OCI-LY1 (cell line): ENCODE measurements around the gene PSMA2.

Experiments used
- H2AFZ ChIP-seq: fragments of 200-600 bp; sonication (generic), shearing (Covaris generic); 2 replicates; pipeline ENCODE4 v1.6.0; 2014; ENCODE audit warnings: antibody characterized with exemption, mild to moderate bottlenecking, low read length
- H3F3A ChIP-seq: fragments of 200-600 bp; sonication (generic), shearing (Covaris generic); 2 replicates; pipeline ENCODE4 v1.6.0; 2014; ENCODE audit warnings: mild to moderate bottlenecking, antibody characterized with exemption, low read length, moderate library complexity; ENCODE audit not compliant: insufficient read depth
- H3K27ac ChIP-seq: fragments of 200-600 bp; sonication (generic); 2 replicates; pipeline ENCODE4 v1.5.1; 2014; ENCODE audit warnings: low read length, mixed run types, mild to moderate bottlenecking, low read depth; ENCODE audit not compliant: poor library complexity, severe bottlenecking
- H3K27me3 ChIP-seq: fragments of 200-600 bp; sonication (generic); 2 replicates; pipeline ENCODE4 v1.6.0; 2014; ENCODE audit warnings: antibody characterized with exemption, mild to moderate bottlenecking, low read length, moderate library complexity; ENCODE audit not compliant: insufficient read depth
- H3K36me3 ChIP-seq: fragments of 200-600 bp; sonication (generic); 2 replicates; pipeline ENCODE4 v1.6.1; 2014; ENCODE audit warnings: mild to moderate bottlenecking, antibody characterized with exemption, low read length, moderate library complexity, mixed read lengths; ENCODE audit not compliant: insufficient read depth
- H3K4me1 ChIP-seq: fragments of 200-600 bp; sonication (generic); 2 replicates; pipeline ENCODE4 v1.5.1; 2014; ENCODE audit warnings: mild to moderate bottlenecking, low read length, moderate library complexity; ENCODE audit not compliant: insufficient read depth, severe bottlenecking
- H3K4me2 ChIP-seq: fragments of 200-600 bp; sonication (generic), shearing (Covaris generic); 2 replicates; pipeline ENCODE4 v1.6.1; 2014; ENCODE audit warnings: low read length
- H3K4me3 ChIP-seq: fragments of 200-600 bp; sonication (generic); 2 replicates; pipeline ENCODE4 v1.5.1; 2014; ENCODE audit warnings: low read length, low read depth, mild to moderate bottlenecking, mixed read lengths; ENCODE audit not compliant: poor library complexity, severe bottlenecking
- H3K79me2 ChIP-seq: fragments of 200-600 bp; shearing (Covaris generic); 2 replicates; pipeline ENCODE4 v1.6.1; 2016; ENCODE audit warnings: mixed run types, low read length, mixed read lengths; ENCODE audit not compliant: insufficient read depth
- H3K9ac ChIP-seq: fragments of 200-600 bp; sonication (generic), shearing (Covaris generic); 2 replicates; pipeline ENCODE4 v1.6.1; 2014; ENCODE audit warnings: mild to moderate bottlenecking, low read length, mixed read lengths
- H3K9me2 ChIP-seq: fragments of 200-600 bp; sonication (generic), shearing (Covaris generic); 2 replicates; pipeline ENCODE4 v1.6.1; 2014; ENCODE audit warnings: low read depth, mild to moderate bottlenecking, low read length, mixed read lengths
- H3K9me3 ChIP-seq: fragments of 200-600 bp; shearing (Covaris generic); 2 replicates; pipeline ENCODE4 v1.6.1; 2014; ENCODE audit warnings: low read length, mixed read lengths
- H4K20me1 ChIP-seq: fragments of 200-600 bp; sonication (generic), shearing (Covaris generic); 2 replicates; pipeline ENCODE4 v1.6.0; 2016; ENCODE audit warnings: mild to moderate bottlenecking, low read length; ENCODE audit not compliant: insufficient read depth
- EZH2 ChIP-seq: fragments of 200-600 bp; sonication (generic), shearing (Covaris generic); IDR thresholded peaks from 2 replicates; pipeline ENCODE4 v1.8.0; 2017; ENCODE audit warnings: borderline replicate concordance, mixed run types, mild to moderate bottlenecking, antibody characterized with exemption, low read length, moderate library complexity, mixed read lengths
- TF ChIP-seq, protein P1 (sequence below): fragments of 200-600 bp; sonication (generic), shearing (Covaris generic); IDR thresholded peaks from 2 replicates; pipeline ENCODE4 v1.5.1; 2017; ENCODE audit warnings: mild to moderate bottlenecking, antibody characterized with exemption, low read length, moderate library complexity, mixed read lengths

PSMA2 gene

DNA sequence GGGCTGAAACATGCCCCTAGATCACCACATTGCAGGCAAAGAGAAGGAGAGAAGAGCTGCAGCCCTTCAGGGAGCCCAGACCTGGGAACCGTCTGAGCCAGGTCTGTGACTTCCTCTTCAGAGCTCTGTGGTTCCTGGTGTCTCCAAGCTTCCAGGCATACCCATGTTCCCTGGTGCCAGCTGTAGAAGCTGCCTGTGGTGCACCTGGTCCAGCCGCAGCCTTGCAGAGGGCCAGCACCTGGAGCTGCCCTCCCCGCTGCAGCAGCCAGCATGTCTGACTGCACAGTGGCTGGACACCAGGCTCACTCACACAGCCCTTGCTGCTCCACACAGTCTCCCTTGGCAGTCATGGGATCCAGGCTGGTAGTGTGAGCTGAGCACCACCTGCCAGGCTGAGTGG lies 53.7 kb downstream of the PSMA2 start:
- Histone ChIP-seq H3K9me3 (no peaks in the 10 kb centered on the region), H3K9ac (no peak overlapping the region), H3K27ac (no peak overlapping the region), H3K4me3 (no peak overlapping the region), H2AFZ (no peak overlapping the region), H3K9me2 (no peaks in the 10 kb centered on the region), H3K79me2 (no peaks in the 10 kb centered on the region), H3K4me2 (no peak overlapping the region), H3K27me3 (no peaks in the 10 kb centered on the region), H3K36me3 (no peaks in the 10 kb centered on the region), H3K4me1 (no peaks in the 10 kb centered on the region), H3F3A (no peaks in the 10 kb centered on the region), H4K20me1 (no peaks in the 10 kb centered on the region)
- TF ChIP-seq, protein P1, sequence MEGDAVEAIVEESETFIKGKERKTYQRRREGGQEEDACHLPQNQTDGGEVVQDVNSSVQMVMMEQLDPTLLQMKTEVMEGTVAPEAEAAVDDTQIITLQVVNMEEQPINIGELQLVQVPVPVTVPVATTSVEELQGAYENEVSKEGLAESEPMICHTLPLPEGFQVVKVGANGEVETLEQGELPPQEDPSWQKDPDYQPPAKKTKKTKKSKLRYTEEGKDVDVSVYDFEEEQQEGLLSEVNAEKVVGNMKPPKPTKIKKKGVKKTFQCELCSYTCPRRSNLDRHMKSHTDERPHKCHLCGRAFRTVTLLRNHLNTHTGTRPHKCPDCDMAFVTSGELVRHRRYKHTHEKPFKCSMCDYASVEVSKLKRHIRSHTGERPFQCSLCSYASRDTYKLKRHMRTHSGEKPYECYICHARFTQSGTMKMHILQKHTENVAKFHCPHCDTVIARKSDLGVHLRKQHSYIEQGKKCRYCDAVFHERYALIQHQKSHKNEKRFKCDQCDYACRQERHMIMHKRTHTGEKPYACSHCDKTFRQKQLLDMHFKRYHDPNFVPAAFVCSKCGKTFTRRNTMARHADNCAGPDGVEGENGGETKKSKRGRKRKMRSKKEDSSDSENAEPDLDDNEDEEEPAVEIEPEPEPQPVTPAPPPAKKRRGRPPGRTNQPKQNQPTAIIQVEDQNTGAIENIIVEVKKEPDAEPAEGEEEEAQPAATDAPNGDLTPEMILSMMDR: no peak
- no peak for TF ChIP-seq EZH2

DNA sequence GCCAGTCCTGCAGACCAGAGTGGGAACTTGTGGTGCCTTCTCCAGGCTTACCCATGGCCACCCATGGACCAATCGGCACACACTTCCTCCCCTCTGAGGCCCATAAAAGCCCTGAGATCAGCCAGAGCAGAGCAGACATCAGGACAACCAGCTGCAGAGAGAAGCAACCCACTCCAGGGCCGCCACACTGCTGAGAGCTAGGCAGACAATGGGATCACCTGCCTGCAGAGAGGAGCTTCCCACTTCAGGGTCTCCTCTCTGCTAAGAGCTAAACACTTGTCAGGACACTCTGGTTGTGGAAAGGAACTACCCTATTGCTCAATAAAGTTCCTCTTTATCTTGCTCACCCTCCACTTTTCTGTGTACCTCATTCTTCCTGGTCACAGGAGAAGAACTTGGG lies 54.1 kb downstream of the PSMA2 start:
- Histone ChIP-seq H2AFZ (no peak overlapping the region), H3K4me2 (no peak overlapping the region), H3K79me2 (no peaks in the 10 kb centered on the region), H3K9me3 (no peaks in the 10 kb centered on the region), H4K20me1 (no peaks in the 10 kb centered on the region), H3K27ac (no peak overlapping the region), H3K9ac (no peak overlapping the region), H3F3A (no peaks in the 10 kb centered on the region), H3K36me3 (no peaks in the 10 kb centered on the region), H3K9me2 (no peaks in the 10 kb centered on the region), H3K4me3 (no peak overlapping the region), H3K27me3 (no peaks in the 10 kb centered on the region), H3K4me1 (no peaks in the 10 kb centered on the region)
- TF ChIP-seq, protein P1: no peak
- TF ChIP-seq EZH2: no peak

DNA sequence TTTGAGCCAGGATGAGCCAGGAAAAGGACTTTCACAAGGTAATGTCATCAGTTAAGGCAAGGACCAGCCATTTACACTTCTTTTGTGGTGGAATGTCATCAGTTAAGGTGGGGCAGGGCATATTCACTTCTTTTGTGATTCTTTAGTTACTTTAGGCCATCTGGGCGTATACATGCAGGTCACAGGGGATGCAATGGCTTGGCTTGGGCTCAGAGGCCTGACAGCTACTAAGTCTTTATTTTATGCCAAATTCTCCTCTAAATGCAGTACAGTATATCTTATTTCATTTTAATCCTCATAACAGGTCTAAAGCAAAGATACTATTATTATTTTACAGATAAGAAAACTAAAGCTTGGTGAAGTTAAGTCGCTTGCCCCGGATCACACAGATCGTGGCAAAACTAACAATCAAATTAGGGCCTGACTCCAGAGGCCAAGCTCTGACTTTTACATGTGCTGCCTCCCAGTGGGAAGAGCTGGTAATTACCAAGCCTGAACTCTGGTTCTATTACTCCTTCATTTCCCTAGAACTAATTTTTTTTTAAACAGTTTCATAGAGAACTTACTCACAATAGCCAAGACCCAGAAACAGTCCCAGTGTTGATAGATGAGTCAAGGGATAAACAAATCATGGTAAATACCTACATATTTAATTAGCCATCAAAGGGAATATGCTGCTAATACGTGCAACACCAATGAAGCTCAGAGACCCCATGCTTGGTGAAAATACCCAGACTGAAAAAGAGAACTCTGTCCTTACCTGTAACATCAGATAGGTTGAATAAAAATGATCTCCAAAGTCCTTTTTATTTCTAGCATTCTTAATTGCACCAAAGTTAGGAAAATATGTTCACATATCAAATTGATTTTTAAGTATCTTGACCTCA lies 55.5 kb downstream of the PSMA2 start:
- H3F3A ChIP-seq: no peaks in the 10 kb centered on the region
- no peaks in the 10 kb centered on the region for H3K36me3 ChIP-seq
- TF ChIP-seq, protein P1: peak; percentile 94
- no peak for TF ChIP-seq EZH2
- no peaks in the 10 kb centered on the region for H4K20me1 ChIP-seq
- H3K4me3 ChIP-seq: no peak overlapping the region
- H3K27ac ChIP-seq: no peak overlapping the region
- no peaks in the 10 kb centered on the region for H3K9me3 ChIP-seq
- H2AFZ ChIP-seq: no peak overlapping the region
- no peaks in the 10 kb centered on the region for H3K27me3 ChIP-seq
- no peaks in the 10 kb centered on the region for H3K79me2 ChIP-seq
- no peaks in the 10 kb centered on the region for H3K4me1 ChIP-seq
- no peaks in the 10 kb centered on the region for H3K9me2 ChIP-seq
- no peak overlapping the region for H3K4me2 ChIP-seq
- no peak overlapping the region for H3K9ac ChIP-seq
